GM19099 (cell line): ENCODE measurements around the gene PPP6R3.

ENCODE experiments used
- POLR2A ChIP-seq: IDR thresholded peaks from 3 replicates; pipeline ENCODE4 v1.6.1; 2011; ENCODE audit warnings: low read depth; ENCODE audit not compliant: insufficient read length; ENCODE audit errors: extremely low read depth

The PPP6R3 gene, protein sequence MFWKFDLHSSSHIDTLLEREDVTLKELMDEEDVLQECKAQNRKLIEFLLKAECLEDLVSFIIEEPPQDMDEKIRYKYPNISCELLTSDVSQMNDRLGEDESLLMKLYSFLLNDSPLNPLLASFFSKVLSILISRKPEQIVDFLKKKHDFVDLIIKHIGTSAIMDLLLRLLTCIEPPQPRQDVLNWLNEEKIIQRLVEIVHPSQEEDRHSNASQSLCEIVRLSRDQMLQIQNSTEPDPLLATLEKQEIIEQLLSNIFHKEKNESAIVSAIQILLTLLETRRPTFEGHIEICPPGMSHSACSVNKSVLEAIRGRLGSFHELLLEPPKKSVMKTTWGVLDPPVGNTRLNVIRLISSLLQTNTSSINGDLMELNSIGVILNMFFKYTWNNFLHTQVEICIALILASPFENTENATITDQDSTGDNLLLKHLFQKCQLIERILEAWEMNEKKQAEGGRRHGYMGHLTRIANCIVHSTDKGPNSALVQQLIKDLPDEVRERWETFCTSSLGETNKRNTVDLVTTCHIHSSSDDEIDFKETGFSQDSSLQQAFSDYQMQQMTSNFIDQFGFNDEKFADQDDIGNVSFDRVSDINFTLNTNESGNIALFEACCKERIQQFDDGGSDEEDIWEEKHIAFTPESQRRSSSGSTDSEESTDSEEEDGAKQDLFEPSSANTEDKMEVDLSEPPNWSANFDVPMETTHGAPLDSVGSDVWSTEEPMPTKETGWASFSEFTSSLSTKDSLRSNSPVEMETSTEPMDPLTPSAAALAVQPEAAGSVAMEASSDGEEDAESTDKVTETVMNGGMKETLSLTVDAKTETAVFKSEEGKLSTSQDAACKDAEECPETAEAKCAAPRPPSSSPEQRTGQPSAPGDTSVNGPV

DNA sequence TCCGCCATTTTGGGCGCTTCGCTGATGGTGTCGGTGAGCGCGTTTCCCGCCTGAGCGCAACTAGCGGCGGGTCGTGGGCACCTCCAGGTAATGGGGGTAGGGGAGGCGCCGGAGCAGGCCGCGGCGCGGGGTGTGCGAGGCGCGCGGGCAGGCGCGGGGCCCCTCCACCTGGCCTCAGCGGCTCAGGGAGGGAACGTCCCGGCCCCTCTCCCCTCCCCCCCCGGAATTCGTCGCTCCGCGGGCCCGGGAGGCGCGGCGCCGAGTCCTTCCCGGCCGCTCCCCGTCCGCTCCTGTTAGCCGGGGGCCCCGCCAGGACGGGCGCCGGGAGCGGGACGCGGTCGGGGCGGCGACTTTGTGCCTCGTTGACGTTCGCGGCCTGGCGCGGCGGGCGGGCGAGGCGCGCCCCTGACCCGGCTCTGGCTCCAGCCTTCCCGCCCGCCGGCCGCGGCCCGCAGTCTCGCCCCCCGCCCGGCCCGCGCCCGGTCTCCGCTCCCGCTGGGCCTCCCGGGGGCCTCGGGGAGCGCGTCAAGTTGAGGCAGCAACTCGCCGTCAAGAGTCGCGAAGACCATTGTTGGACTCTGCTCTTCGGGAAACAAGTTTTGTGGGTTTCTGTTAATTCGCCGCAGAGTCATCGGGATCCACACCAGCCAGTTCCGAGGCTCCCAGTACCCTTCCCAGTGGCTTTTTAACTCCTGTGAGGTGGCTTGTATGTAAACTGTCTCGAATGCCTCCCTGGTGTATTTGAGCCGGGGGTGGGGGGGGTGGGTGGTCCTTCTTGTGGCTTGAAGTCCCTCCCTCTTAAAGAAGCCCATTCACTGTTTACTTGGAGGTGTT, at the start of gene PPP6R3:
PPP6R3 (plus strand) TSS at position 12 of the 834 bp plus-strand sequence. CDS start 76,913 bp downstream, outside the sequence.
- TF ChIP-seq POLR2A, result peak; percentile 86

DNA sequence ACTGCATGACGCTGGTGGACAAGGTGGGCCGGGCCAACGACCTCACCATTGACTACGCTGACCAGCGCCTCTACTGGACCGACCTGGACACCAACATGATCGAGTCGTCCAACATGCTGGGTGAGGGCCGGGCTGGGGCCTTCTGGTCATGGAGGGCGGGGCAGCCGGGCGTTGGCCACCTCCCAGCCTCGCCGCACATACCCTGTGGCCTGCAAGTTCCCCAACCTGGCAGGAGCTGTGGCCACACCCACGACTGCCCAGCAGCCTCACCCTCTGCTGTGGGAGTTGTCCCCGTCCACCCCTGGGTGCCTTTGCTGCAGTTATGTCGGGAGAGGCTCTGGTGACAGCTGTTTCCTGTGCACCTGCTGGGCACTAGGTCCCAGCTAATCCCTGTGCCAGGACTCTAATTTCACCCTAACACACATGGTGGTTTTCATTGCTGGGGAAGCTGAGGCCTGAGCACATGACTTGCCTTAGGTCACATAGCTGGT, 49.0 kb upstream of the PPP6R3 start:
- TF ChIP-seq POLR2A, result no peak

DNA sequence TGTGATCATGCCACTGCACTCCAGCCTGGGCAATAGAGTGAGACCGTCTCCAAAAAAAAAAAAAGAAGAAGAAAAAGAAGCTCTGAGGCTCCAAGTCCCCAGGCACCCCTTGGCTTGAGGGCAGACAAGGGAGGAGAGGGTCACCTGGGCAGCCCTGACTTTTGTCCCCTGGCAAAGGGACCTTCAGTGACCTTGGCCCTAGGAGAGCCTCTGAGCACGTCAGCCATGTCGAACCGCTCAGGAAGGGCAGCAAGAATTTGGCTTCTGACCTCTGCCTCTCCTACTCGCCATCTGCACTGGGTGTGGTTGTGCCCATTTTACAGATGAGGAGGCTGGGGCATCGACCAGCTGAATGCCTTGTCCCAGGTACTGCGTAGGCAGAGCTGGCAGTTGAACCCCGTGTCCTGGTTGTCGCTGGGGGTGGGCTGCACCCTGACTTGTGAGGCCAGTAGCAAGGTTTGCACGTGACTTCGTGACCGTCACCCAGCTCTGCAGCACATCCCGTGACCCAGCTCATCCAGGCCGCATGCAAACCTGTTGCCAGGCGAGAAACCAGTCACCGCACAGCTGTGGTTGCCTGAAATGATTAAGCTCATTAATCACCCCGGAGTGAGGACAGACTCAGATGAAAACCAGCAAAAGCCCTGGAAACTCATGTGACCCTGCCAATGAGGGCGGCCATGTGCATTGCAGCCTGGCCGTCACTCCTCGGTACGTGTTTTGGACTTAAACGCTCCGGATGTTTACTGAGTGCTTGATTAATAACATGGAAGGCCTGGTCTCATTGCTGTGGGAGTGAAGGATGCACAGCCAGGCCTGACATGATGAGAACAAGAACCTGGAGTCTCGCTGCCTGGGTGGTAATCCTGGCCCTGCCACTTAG, 47.7 kb upstream of the PPP6R3 start:
- no peak for TF ChIP-seq POLR2A

DNA sequence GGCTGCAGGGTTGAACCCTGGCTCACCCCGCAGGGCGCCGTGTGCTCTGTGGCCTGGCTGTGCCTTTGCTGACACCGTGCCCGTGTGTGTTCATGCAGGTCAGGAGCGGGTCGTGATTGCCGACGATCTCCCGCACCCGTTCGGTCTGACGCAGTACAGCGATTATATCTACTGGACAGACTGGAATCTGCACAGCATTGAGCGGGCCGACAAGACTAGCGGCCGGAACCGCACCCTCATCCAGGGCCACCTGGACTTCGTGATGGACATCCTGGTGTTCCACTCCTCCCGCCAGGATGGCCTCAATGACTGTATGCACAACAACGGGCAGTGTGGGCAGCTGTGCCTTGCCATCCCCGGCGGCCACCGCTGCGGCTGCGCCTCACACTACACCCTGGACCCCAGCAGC, 47.0 kb upstream of the PPP6R3 start:
- no peak for TF ChIP-seq POLR2A

DNA sequence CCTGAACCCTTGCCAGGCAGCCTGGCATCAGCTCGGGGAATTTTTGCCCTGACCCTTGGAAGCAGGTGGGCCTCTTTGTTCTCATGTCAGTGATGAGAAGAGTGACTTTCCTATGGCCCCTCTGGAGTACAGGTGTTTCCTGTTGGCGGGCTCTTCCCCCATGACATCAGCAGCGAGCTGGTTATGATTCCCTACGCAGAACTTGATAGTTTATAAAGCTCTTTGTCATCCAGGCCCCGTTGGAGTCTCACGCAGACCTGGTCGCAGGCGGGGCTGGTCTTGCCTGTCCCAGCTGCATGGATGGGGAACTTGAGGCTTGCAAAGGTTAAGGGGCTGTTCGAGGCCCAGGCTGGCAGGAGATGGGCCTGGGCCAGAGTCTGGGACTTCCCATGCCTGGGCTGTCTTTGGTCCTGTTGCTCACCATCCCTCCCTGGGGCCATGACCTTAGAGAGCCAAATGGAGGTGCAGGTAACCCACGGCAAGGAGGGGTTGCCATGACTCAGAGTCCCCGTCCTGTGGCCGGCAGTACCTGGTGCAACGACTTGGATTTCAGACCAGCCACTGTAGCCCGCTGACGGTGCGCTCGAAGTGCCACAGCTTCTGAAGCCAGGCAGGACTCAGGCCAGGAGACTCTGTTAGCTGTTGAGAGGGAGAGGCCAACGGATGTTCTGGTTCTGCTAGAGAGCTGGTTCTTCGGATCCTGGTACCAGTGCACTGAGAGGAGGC, 45.9 kb upstream of the PPP6R3 start:
- no peak for TF ChIP-seq POLR2A

DNA sequence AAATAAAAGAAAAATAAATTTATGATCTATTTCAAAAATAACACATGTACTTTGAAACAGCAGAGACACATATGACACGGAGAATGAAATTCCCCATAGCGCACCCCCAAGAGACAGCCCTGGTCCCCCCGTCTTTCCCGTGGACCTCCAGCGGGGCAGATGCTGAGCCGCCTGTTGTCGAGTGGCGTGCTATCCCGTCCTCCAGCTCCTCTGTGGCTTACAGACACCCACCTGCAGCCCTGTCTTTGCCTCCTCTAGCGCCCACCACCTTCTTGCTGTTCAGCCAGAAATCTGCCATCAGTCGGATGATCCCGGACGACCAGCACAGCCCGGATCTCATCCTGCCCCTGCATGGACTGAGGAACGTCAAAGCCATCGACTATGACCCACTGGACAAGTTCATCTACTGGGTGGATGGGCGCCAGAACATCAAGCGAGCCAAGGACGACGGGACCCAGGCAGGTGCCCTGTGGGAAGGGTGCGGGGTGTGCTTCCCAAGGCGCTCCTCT, 44.4 kb upstream of the PPP6R3 start:
- no peak for TF ChIP-seq POLR2A

DNA sequence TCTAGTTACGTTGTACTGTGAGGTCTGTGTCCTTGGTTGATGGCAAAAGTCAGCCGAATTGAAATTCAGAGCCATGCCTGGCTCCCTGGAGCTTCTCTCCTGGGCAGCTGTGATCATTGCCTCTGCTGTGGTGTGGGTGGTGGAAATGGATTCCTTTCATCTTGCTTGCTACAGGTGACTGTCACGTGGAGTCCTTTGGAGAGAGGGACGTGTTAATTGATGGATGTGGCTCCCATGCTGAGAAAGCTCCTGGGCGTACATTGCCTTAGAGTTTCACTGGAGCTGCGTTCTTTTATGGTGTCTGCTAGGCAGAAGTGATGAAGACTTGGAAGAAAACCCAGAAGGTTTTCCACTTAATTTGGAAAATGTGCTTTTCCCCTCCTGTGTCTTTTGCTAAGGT, 41.9 kb upstream of the PPP6R3 start:
- TF ChIP-seq POLR2A, result no peak

DNA sequence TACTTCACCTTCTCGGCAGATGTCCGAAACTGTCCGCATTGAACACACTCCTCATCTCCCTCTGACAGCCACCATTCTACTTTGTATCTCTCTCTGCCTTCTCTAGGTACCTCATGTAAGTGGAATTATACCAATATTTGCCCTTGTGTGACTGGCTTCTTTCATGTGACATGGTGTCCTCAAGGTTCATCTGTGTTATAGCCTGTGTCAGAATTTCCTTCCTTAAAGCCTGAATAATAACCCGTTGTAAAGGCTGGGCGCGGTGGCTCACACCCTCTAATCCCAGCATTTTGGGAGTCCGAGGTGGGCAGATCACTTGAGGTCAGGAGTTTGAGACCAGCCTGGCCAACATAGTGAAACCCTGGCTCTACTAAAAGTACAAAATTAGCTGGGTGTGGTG, 40.4 kb upstream of the PPP6R3 start:
- TF ChIP-seq POLR2A, result no peak

DNA sequence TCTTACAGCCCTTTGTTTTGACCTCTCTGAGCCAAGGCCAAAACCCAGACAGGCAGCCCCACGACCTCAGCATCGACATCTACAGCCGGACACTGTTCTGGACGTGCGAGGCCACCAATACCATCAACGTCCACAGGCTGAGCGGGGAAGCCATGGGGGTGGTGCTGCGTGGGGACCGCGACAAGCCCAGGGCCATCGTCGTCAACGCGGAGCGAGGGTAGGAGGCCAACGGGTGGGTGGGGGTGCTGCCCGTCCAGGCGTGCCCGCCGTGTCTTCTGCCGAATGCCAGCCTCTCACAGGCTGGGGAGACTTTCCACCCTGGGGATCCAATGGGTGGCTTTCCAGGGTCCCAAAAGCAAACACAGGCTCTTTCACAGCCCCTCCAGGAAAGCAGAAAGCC, 37.1 kb upstream of the PPP6R3 start:
- TF ChIP-seq POLR2A, result no peak

DNA sequence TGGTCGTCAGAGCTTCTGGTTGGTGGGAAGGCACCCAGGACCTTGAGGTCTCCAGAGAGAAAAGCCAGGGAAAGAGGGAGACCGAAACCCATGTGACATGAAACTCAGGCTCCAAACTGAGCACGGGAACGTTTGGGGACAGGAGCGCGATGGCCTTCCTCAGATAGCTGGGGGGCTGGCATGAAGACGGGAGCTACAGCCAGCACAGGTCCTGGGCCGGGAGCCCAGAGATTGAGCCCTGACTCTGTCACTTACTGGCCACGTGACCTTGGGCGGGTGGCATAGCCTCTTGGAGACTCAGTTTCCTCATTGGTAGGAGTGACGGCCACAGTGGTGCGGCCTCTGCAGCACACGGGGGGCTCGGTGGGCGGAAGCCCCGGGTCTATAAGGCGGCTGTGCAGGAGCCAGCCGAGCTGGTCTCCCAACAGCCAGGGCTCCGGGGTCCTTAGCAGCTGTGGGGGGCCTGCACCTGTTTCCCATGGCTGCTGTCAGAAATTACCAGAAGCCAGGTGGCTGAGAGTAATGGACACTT, 36.4 kb upstream of the PPP6R3 start:
- no peak for TF ChIP-seq POLR2A

DNA sequence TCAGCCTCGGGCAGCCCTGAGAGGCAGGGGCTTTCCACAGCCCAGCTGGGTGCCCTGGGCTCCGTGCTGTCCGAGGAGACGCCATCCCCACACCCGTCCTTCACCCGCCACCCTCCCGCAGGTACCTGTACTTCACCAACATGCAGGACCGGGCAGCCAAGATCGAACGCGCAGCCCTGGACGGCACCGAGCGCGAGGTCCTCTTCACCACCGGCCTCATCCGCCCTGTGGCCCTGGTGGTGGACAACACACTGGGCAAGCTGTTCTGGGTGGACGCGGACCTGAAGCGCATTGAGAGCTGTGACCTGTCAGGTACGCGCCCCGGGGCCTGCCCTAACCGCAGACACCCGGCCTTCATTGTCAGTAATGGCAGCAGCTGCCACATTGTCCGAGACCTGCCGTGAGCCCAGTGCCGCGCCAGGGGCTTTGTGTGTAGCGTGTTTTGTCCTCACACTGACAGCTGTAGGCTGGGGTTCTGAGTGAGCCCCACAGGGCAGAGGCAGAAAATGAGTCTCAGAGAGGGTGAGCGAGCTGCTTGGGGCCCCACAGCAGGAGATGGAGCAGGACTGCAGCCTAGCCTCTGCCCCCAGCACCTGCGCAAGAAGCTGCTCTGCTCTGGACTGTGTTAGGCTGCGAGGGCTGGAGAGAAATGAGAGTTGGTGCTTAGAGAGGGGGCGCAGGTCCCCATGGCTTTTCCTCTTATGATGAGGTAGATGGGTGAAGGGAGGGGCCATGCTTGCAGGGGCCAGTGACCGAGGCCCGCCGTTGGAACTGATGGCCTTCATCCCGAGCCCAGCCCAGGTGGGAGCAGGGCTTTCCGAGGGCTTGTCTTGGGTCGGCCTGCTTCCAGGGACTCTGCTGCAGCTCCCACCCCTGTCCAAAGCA, 35.3 kb upstream of the PPP6R3 start:
- no peak for TF ChIP-seq POLR2A

DNA sequence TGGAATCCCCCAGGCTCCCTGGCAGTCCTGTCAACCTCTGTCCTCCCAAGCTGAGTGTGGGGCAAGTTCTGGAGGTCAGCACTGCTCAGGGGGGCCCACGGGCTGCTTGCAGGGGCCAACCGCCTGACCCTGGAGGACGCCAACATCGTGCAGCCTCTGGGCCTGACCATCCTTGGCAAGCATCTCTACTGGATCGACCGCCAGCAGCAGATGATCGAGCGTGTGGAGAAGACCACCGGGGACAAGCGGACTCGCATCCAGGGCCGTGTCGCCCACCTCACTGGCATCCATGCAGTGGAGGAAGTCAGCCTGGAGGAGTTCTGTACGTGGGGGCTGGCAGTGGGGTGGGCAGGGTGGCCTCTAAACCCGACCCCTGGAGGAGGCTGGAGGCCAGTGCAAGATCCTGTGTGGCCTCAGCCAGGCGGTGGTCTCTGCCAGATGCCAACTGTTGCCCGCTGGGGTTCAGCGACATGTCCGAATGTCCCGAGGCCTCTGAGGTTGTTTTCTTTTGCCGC, 34.6 kb upstream of the PPP6R3 start:
- TF ChIP-seq POLR2A, result no peak
